GM12878 (cell line): ENCODE results near the gene UFC1. TPM values are rescaled to one million over a fixed set of nuclear protein-coding genes. Genes with fewer than 3 reads are reported as not detected.

Experiments used
- CHD2 ChIP-seq: IDR thresholded peaks from 2 replicates; pipeline ENCODE4 v1.6.1; 2011; ENCODE audit warnings: low read depth, low read length, improper control_type of control experiment, borderline replicate concordance
- CREB1 ChIP-seq: IDR thresholded peaks from 2 replicates; pipeline ENCODE4 v1.6.1; 2012; ENCODE audit warnings: low read depth, mild to moderate bottlenecking, inconsistent platforms
- DPF2 ChIP-seq: fragments of 450-650 bp; IDR thresholded peaks from 2 replicates; pipeline ENCODE4 v1.6.1; 2017; ENCODE audit warnings: mild to moderate bottlenecking
- ESRRA ChIP-seq: IDR thresholded peaks from 2 replicates; pipeline ENCODE4 v1.6.1; 2012; ENCODE audit warnings: mild to moderate bottlenecking, low read length, improper control_type of control experiment
- GATAD2B ChIP-seq: fragments of 450-650 bp; conservative IDR thresholded peaks from 2 replicates; pipeline ENCODE4 v1.6.1; 2017; ENCODE audit warnings: low read depth, mild to moderate bottlenecking, moderate library complexity
- HCFC1 ChIP-seq: fragments of 150-350 bp; IDR thresholded peaks from 2 replicates; pipeline ENCODE4 v1.6.1; 2014; ENCODE audit warnings: low read length
- IKZF1 ChIP-seq: fragments of 450-650 bp; conservative IDR thresholded peaks from 2 replicates; pipeline ENCODE4 v1.6.1; 2017; ENCODE audit warnings: antibody characterized with exemption, mild to moderate bottlenecking
- IKZF2 ChIP-seq, 2 experiments: fragments of 450-650 bp; IDR thresholded peaks; 2 replicates each; pipeline ENCODE4 v1.6.1; 2017; ENCODE audit warnings: mild to moderate bottlenecking in 2 of 2, moderate library complexity in 2 of 2
- IRF4 ChIP-seq: IDR thresholded peaks from 2 replicates; pipeline ENCODE4 v1.6.1; 2011; ENCODE audit warnings: low read depth, low read length
- MTA2 ChIP-seq: fragments of 450-650 bp; IDR thresholded peaks from 2 replicates; pipeline ENCODE4 v1.6.1; 2016; ENCODE audit warnings: low read depth, mild to moderate bottlenecking, moderate library complexity
- MTA3 ChIP-seq: IDR thresholded peaks from 2 replicates; pipeline ENCODE4 v1.6.1; 2012; ENCODE audit warnings: low read length, inconsistent platforms, borderline replicate concordance
- NFIC ChIP-seq: IDR thresholded peaks from 2 replicates; pipeline ENCODE4 v1.6.1; 2012; ENCODE audit warnings: low read depth, mild to moderate bottlenecking, inconsistent platforms, low read length, moderate library complexity
- PML ChIP-seq: IDR thresholded peaks from 2 replicates; pipeline ENCODE4 v1.6.1; 2012; ENCODE audit warnings: low read length, inconsistent platforms
- POLR2A ChIP-seq: IDR thresholded peaks from 2 replicates; pipeline ENCODE4 v1.6.1; 2011; ENCODE audit warnings: low read depth, mild to moderate bottlenecking, low read length
- RCOR1 ChIP-seq: conservative IDR thresholded peaks from 2 replicates; pipeline ENCODE4 v1.6.1; 2012; ENCODE audit warnings: low read depth, low read length, improper control_type of control experiment
- SMARCA5 ChIP-seq: fragments of 450-650 bp; IDR thresholded peaks from 2 replicates; pipeline ENCODE4 v1.6.1; 2017; ENCODE audit warnings: mild to moderate bottlenecking
- ZNF274 ChIP-seq: IDR thresholded peaks from one replicate; pipeline ENCODE4 v1.8.0; 2011; ENCODE audit not compliant: insufficient read length, insufficient read depth
- polyA plus RNA-seq, 11 experiments: library from polyadenylated mRNA; depleted of rRNA in 4 of 11; unstranded in 6 of 11; stranded (reverse) in 5 of 11; fragments of >200 nt; fragmentation: Nextera tagmentation in 4 of 11; fragmentation: Illumina TruSeq in 1 of 11; extraction: Ambion mirVana in 4 of 11; extraction: Trizol in 1 of 11; gene quantifications; 1 replicate in 1 of 11; 2 replicates in 10 of 11; pipeline versions ENCODE4 v1.2.1 to v1.2.3, GENCODE V29; 2011 to 2016; ENCODE audit warnings: inconsistent platforms in 2 of 11, missing spikeins in 2 of 11, low read depth in 1 of 11
- total RNA-seq, 4 experiments: library from RNA; depleted of rRNA in 3 of 4; stranded (reverse); fragments of >200 nt in 3 of 4; fragmentation: Illumina TruSeq in 1 of 4; extraction: Trizol in 1 of 4; gene quantifications; 2 replicates each; pipeline versions ENCODE4 v1.2.1 to v1.2.3, GENCODE V29; 2013 to 2021
- TF ChIP-seq, protein P1 (sequence below): IDR thresholded peaks from 2 replicates; pipeline ENCODE4 v1.6.1; 2012; ENCODE audit warnings: improper control_type of control experiment, low read depth, low read length; ENCODE audit not compliant: insufficient replicate concordance
- TF ChIP-seq, protein P2 (sequence below): fragments of 150-350 bp; IDR thresholded peaks from 2 replicates; pipeline ENCODE4 v1.6.1; 2016; ENCODE audit warnings: low read depth, low read length
- TF ChIP-seq, protein P3 (sequence below): fragments of 450-650 bp; IDR thresholded peaks from 2 replicates; pipeline ENCODE4 v1.6.1; 2016; ENCODE audit warnings: mild to moderate bottlenecking
- TF ChIP-seq, protein P4 (sequence below): fragments of 450-650 bp; IDR thresholded peaks from 2 replicates; pipeline ENCODE4 v1.6.1; 2017; ENCODE audit warnings: low read depth, mild to moderate bottlenecking, moderate library complexity

Gene UFC1
- total and polyA plus RNA-seq, 10 of the 15 experiments (the other 5 are each of a cell fraction or from before 2014, with no cell fraction given): 95.9 to 239 (median 151) TPM

DNA sequence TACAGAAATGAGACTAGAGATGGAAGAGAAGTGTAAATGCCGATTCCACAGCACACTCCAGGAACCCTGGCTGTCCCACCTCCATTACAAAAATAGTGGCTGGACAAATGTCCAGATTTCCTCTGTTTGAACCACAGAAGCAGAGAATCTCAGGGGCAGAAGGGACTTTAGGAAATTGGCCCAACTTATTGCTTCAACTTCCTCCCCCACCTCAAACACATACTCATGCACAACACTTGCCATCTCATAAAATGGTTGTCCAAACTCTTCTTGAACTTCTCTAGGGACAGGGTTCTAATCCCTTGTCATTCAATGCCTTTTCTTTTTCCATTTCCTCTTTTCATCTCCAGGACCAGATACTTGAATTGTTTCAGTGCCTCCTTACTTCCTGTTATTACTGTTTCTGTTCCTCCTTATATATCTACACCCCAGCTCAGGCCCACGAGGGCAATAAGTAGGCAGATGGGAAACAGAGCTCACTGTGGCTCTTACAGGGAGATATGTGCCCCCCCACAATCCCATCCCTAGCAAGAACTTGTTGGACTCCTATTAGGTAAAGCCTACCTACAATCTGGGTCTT lies 32.0 kb downstream of the UFC1 start (continued):
- TF ChIP-seq, protein P1, sequence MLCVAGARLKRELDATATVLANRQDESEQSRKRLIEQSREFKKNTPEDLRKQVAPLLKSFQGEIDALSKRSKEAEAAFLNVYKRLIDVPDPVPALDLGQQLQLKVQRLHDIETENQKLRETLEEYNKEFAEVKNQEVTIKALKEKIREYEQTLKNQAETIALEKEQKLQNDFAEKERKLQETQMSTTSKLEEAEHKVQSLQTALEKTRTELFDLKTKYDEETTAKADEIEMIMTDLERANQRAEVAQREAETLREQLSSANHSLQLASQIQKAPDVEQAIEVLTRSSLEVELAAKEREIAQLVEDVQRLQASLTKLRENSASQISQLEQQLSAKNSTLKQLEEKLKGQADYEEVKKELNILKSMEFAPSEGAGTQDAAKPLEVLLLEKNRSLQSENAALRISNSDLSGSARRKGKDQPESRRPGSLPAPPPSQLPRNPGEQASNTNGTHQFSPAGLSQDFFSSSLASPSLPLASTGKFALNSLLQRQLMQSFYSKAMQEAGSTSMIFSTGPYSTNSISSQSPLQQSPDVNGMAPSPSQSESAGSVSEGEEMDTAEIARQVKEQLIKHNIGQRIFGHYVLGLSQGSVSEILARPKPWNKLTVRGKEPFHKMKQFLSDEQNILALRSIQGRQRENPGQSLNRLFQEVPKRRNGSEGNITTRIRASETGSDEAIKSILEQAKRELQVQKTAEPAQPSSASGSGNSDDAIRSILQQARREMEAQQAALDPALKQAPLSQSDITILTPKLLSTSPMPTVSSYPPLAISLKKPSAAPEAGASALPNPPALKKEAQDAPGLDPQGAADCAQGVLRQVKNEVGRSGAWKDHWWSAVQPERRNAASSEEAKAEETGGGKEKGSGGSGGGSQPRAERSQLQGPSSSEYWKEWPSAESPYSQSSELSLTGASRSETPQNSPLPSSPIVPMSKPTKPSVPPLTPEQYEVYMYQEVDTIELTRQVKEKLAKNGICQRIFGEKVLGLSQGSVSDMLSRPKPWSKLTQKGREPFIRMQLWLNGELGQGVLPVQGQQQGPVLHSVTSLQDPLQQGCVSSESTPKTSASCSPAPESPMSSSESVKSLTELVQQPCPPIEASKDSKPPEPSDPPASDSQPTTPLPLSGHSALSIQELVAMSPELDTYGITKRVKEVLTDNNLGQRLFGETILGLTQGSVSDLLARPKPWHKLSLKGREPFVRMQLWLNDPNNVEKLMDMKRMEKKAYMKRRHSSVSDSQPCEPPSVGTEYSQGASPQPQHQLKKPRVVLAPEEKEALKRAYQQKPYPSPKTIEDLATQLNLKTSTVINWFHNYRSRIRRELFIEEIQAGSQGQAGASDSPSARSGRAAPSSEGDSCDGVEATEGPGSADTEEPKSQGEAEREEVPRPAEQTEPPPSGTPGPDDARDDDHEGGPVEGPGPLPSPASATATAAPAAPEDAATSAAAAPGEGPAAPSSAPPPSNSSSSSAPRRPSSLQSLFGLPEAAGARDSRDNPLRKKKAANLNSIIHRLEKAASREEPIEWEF: peak; percentile 34
- TF ChIP-seq MTA3 (peak; percentile 75; the same call in 1 of the 2 replicates), IKZF2 (IDR thresholded peaks at IDR 0.05) (peak; percentile 88 to 90), IRF4 (0 out of 2 replicates have a peak, but pooled peaks have one; percentile 40), HCFC1 (no peak), CHD2 (no peak), GATAD2B (peak; percentile 49; the same call in 1 of the 2 replicates), ZNF274 (no peak), RCOR1 (0 out of 2 replicates have a peak, but pooled peaks have one; percentile 54), PML (peak; percentile 62; the same call in 1 of the 2 replicates), ESRRA (no peak), CREB1 (peak; percentile 3; the same call in 1 of the 2 replicates), NFIC (peak; percentile 67; the same call in 1 of the 2 replicates), MTA2 (peak; percentile 66), SMARCA5 (peak; percentile 89), POLR2A (no peak; the same call in 1 of the 2 replicates), IKZF1 (peak; percentile 83), DPF2 (peak; percentile 87; the same call in 1 of the 2 replicates)
- TF ChIP-seq, protein P2, sequence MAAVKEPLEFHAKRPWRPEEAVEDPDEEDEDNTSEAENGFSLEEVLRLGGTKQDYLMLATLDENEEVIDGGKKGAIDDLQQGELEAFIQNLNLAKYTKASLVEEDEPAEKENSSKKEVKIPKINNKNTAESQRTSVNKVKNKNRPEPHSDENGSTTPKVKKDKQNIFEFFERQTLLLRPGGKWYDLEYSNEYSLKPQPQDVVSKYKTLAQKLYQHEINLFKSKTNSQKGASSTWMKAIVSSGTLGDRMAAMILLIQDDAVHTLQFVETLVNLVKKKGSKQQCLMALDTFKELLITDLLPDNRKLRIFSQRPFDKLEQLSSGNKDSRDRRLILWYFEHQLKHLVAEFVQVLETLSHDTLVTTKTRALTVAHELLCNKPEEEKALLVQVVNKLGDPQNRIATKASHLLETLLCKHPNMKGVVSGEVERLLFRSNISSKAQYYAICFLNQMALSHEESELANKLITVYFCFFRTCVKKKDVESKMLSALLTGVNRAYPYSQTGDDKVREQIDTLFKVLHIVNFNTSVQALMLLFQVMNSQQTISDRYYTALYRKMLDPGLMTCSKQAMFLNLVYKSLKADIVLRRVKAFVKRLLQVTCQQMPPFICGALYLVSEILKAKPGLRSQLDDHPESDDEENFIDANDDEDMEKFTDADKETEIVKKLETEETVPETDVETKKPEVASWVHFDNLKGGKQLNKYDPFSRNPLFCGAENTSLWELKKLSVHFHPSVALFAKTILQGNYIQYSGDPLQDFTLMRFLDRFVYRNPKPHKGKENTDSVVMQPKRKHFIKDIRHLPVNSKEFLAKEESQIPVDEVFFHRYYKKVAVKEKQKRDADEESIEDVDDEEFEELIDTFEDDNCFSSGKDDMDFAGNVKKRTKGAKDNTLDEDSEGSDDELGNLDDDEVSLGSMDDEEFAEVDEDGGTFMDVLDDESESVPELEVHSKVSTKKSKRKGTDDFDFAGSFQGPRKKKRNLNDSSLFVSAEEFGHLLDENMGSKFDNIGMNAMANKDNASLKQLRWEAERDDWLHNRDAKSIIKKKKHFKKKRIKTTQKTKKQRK: no peak
- TF ChIP-seq, protein P3, sequence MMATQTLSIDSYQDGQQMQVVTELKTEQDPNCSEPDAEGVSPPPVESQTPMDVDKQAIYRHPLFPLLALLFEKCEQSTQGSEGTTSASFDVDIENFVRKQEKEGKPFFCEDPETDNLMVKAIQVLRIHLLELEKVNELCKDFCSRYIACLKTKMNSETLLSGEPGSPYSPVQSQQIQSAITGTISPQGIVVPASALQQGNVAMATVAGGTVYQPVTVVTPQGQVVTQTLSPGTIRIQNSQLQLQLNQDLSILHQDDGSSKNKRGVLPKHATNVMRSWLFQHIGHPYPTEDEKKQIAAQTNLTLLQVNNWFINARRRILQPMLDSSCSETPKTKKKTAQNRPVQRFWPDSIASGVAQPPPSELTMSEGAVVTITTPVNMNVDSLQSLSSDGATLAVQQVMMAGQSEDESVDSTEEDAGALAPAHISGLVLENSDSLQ: peak; percentile 68
- TF ChIP-seq, protein P4, sequence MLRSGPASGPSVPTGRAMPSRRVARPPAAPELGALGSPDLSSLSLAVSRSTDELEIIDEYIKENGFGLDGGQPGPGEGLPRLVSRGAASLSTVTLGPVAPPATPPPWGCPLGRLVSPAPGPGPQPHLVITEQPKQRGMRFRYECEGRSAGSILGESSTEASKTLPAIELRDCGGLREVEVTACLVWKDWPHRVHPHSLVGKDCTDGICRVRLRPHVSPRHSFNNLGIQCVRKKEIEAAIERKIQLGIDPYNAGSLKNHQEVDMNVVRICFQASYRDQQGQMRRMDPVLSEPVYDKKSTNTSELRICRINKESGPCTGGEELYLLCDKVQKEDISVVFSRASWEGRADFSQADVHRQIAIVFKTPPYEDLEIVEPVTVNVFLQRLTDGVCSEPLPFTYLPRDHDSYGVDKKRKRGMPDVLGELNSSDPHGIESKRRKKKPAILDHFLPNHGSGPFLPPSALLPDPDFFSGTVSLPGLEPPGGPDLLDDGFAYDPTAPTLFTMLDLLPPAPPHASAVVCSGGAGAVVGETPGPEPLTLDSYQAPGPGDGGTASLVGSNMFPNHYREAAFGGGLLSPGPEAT: peak; percentile 68
